ENCODE measurements around the gene TPT1.

The TPT1 gene

GRCh38 chr13:45374917-45375316 is 33.9 kb upstream of the TPT1 start:
- no peaks in the 10 kb centered on the region for H4K20me1 ChIP-seq (ENCODE audit: low read depth, low read length)
- no peaks in the 10 kb centered on the region for H3K79me2 ChIP-seq (ENCODE audit: insufficient read depth, low read length)
- H3K27ac ChIP-seq (ENCODE audit: low read depth, low read length) = no peak overlapping the region
- no peak overlapping the region for H3K4me2 ChIP-seq (ENCODE audit: low read depth, low read length, poor library complexity, severe bottlenecking)
- no peak overlapping the region for H2AFZ ChIP-seq (ENCODE audit: low read depth, low read length, severe bottlenecking)
- no peaks in the 10 kb centered on the region for H3K27me3 ChIP-seq (ENCODE audit: low read length)
- TF ChIP-seq CTCF (IDR thresholded peaks at IDR 0.05; ENCODE audit: insufficient read depth, low read length, poor library complexity, severe bottlenecking) (no peak), EZH2phosphoT487 (conservative IDR thresholded peaks at IDR 0.05; ENCODE audit: low read length) (no peak)
- H3K9me3 ChIP-seq (ENCODE audit: insufficient read depth, low read length) = no peaks in the 10 kb centered on the region
- H3K9ac ChIP-seq (ENCODE audit: low read length) = no peak overlapping the region
- no peaks in the 10 kb centered on the region for H3F3A ChIP-seq (ENCODE audit: insufficient read depth)
- no peaks in the 10 kb centered on the region for H3K36me3 ChIP-seq (ENCODE audit: low read length)
- H3K4me3 ChIP-seq (ENCODE audit: insufficient read depth, low read length, poor library complexity, severe bottlenecking) = no peak overlapping the region
- no peaks in the 10 kb centered on the region for H3K9me2 ChIP-seq (replicated peaks; ENCODE audit: insufficient read depth, low read length)

DNA sequence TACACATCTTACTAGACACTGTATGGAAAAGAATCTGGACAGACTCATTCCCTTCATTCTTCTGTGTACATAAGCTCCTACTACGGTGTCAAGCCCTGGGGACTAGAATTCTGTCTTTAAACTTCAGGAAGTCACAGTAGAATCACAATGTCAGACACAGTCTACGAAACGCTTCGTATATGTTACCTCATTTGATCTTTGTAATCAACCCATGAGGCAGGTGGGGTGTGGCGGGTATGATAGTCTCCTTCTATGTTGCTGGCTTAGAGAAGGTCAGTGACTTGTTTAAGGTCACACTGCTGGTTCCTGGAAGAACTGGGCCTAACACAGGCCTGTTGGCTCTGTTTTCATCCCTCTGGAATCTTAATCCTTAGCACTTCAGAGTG is 32.2 kb upstream of the TPT1 start:
- no peak overlapping the region for H3K4me3 ChIP-seq (ENCODE audit: insufficient read depth, low read length, poor library complexity, severe bottlenecking)
- H3K9ac ChIP-seq (ENCODE audit: low read length) = no peak overlapping the region
- no peaks in the 10 kb centered on the region for H3K79me2 ChIP-seq (ENCODE audit: insufficient read depth, low read length)
- H3K36me3 ChIP-seq (ENCODE audit: low read length) = no peaks in the 10 kb centered on the region
- no peak overlapping the region for H3K27ac ChIP-seq (ENCODE audit: low read depth, low read length)
- H3K4me2 ChIP-seq (ENCODE audit: low read depth, low read length, poor library complexity, severe bottlenecking) = no peak overlapping the region
- H3F3A ChIP-seq (ENCODE audit: insufficient read depth) = no peaks in the 10 kb centered on the region
- no peaks in the 10 kb centered on the region for H3K9me2 ChIP-seq (replicated peaks; ENCODE audit: insufficient read depth, low read length)
- TF ChIP-seq EZH2phosphoT487 (conservative IDR thresholded peaks at IDR 0.05; ENCODE audit: low read length) = no peak
- TF ChIP-seq CTCF (IDR thresholded peaks at IDR 0.05; ENCODE audit: insufficient read depth, low read length, poor library complexity, severe bottlenecking) = no peak
- H2AFZ ChIP-seq (ENCODE audit: low read depth, low read length, severe bottlenecking) = no peak overlapping the region
- H3K9me3 ChIP-seq (ENCODE audit: insufficient read depth, low read length) = no peaks in the 10 kb centered on the region
- H4K20me1 ChIP-seq (ENCODE audit: low read depth, low read length) = no peaks in the 10 kb centered on the region
- H3K27me3 ChIP-seq (ENCODE audit: low read length) = no peaks in the 10 kb centered on the region

DNA sequence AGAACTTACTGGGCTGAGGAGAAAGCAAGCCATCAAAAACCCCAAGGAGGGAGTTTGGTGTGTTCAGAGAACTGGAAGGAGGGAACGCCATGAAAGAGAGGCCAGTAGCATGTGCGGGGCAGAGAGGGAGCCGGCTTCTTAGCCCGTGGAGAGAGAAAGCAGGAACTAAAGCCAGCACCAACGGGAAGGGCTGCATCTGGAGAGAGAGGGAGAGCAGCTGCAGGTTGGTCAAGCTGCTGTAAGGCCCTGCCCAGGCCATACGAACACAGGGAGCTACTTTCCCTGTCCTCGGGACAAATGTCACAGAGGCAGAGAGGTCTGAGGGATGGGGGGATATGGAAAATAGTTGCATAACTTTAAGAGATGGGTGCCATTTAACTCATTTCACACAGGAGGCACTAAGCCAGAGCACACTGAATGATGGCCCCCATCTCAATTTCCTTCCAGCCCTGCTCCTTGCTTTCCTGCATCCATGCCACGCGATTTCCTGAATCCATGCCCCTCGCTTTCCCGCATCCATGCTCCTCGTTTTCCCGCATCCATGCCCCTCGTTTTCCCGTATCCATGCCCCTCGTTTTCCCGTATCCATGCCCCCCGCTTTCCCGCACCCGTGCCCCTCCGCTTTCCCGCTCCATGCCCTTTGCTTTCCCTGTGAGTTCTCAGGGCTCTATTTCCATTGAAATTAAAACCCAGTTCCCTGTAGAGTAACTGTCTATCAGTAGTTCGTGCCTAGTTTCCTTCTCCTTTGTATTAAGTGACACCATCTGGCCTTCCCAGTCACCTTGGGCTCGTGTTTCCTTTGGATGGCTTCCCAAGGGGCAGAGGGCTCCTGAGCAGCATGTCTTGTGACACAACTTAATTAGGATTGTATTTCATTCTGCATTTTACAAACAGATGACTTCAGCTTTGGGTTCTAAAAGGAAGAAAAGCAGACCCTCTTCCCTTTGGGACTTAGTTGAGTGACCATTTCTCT is 31.5 kb upstream of the TPT1 start:
- H3K36me3 ChIP-seq (ENCODE audit: low read length) = no peaks in the 10 kb centered on the region
- H3K79me2 ChIP-seq (ENCODE audit: insufficient read depth, low read length) = no peaks in the 10 kb centered on the region
- H3K9ac ChIP-seq (ENCODE audit: low read length) = no peak overlapping the region
- no peaks in the 10 kb centered on the region for H3K9me2 ChIP-seq (replicated peaks; ENCODE audit: insufficient read depth, low read length)
- no peaks in the 10 kb centered on the region for H3K9me3 ChIP-seq (ENCODE audit: insufficient read depth, low read length)
- TF ChIP-seq EZH2phosphoT487 (conservative IDR thresholded peaks at IDR 0.05; ENCODE audit: low read length) (no peak), CTCF (IDR thresholded peaks at IDR 0.05; ENCODE audit: insufficient read depth, low read length, poor library complexity, severe bottlenecking) (no peak)
- H3K4me3 ChIP-seq (ENCODE audit: insufficient read depth, low read length, poor library complexity, severe bottlenecking) = no peak overlapping the region
- H3K27ac ChIP-seq (ENCODE audit: low read depth, low read length) = no peak overlapping the region
- H3F3A ChIP-seq (ENCODE audit: insufficient read depth) = no peaks in the 10 kb centered on the region
- no peak overlapping the region for H3K4me2 ChIP-seq (ENCODE audit: low read depth, low read length, poor library complexity, severe bottlenecking)
- no peaks in the 10 kb centered on the region for H4K20me1 ChIP-seq (ENCODE audit: low read depth, low read length)
- H2AFZ ChIP-seq (ENCODE audit: low read depth, low read length, severe bottlenecking) = no peak overlapping the region
- no peaks in the 10 kb centered on the region for H3K27me3 ChIP-seq (ENCODE audit: low read length)
